BLaER1 (cell line): ENCODE data around the gene TMEM179.

Experiments
- H3K27ac ChIP-seq: shearing (Covaris generic); formaldehyde crosslinking; 2 replicates; pipeline ENCODE4 v1.8.1; 2022
- H3K27me3 ChIP-seq: shearing (Covaris generic); formaldehyde crosslinking; 2 replicates; pipeline ENCODE4 v1.8.1; 2022
- H3K36me3 ChIP-seq: shearing (Covaris generic); formaldehyde crosslinking; 2 replicates; pipeline ENCODE4 v1.8.1; 2022
- H3K4me1 ChIP-seq: shearing (Covaris generic); formaldehyde crosslinking; 2 replicates; pipeline ENCODE4 v1.8.1; 2022
- H3K4me2 ChIP-seq: shearing (Covaris generic); formaldehyde crosslinking; 2 replicates; pipeline ENCODE4 v1.8.1; 2022
- H3K4me3 ChIP-seq: shearing (Covaris generic); formaldehyde crosslinking; 2 replicates; pipeline ENCODE4 v1.8.1; 2022
- H3K9ac ChIP-seq: shearing (Covaris generic); formaldehyde crosslinking; 2 replicates; pipeline ENCODE4 v1.8.1; 2022
- H3K9me3 ChIP-seq: shearing (Covaris generic); formaldehyde crosslinking; 2 replicates; pipeline ENCODE4 v1.8.1; 2022
- H4K20me1 ChIP-seq: shearing (Covaris generic); formaldehyde crosslinking; 2 replicates; pipeline ENCODE4 v1.8.1; 2022
- Cebpa-rat ChIP-seq: shearing (Covaris generic); IDR thresholded peaks from 2 replicates; pipeline ENCODE4 v1.8.1; 2022

TMEM179 gene

GRCh38 chr14:104624939-104625338 lies 20.4 kb upstream of the TMEM179 start:
- Histone ChIP-seq H3K4me1 (no peaks in the 10 kb centered on the region), H3K36me3 (no peaks in the 10 kb centered on the region), H3K9me3 (peaks cover 48% of the 10 kb centered on the region), H3K9ac (no peak overlapping the region), H3K27me3 (no peaks in the 10 kb centered on the region), H3K4me3 (no peak overlapping the region), H3K27ac (no peak overlapping the region), H4K20me1 (no peaks in the 10 kb centered on the region), H3K4me2 (no peak overlapping the region)
- no peak for TF ChIP-seq Cebpa-rat

- Histone ChIP-seq H3K9ac (no peak overlapping the region), H3K4me3 (no peak overlapping the region), H3K4me2 (no peak overlapping the region), H3K9me3 (no peaks in the 10 kb centered on the region), H3K4me1 (0 out of 2 replicates have a peak, but pooled peaks cover 8% of the 10 kb centered on the region), H3K27ac (no peak overlapping the region), H3K36me3 (no peaks in the 10 kb centered on the region), H3K27me3 (0 out of 2 replicates have a peak, but pooled peaks cover 3% of the 10 kb centered on the region), H4K20me1 (no peaks in the 10 kb centered on the region)
- no peak for TF ChIP-seq Cebpa-rat
Observed at GRCh38 chr14:104614126-104614812, 9.7 kb upstream of the TMEM179 start.

GRCh38 chr14:104611881-104612280 lies 7.3 kb upstream of the TMEM179 start:
- Histone ChIP-seq H4K20me1 (no peaks in the 10 kb centered on the region), H3K9me3 (no peaks in the 10 kb centered on the region), H3K27ac (no peak overlapping the region), H3K4me1 (0 out of 2 replicates have a peak, but pooled peaks cover 8% of the 10 kb centered on the region), H3K4me3 (no peak overlapping the region), H3K36me3 (no peaks in the 10 kb centered on the region), H3K27me3 (0 out of 2 replicates have a peak, but pooled peaks cover 3% of the 10 kb centered on the region), H3K4me2 (peak overlapping the region; percentile 20), H3K9ac (no peak overlapping the region)
- TF ChIP-seq Cebpa-rat, result no peak

- no peaks in the 10 kb centered on the region for H3K36me3 ChIP-seq
- no peaks in the 10 kb centered on the region for H4K20me1 ChIP-seq
- H3K27ac ChIP-seq, result no peak overlapping the region
- H3K4me2 ChIP-seq, result no peak overlapping the region; the same call in 1 of the 2 replicates
- H3K4me3 ChIP-seq, result no peak overlapping the region
- TF ChIP-seq Cebpa-rat, result no peak
- no peaks in the 10 kb centered on the region for H3K9me3 ChIP-seq
- 0 out of 2 replicates have a peak, but pooled peaks cover 8% of the 10 kb centered on the region for H3K4me1 ChIP-seq
- no peak overlapping the region for H3K9ac ChIP-seq
- H3K27me3 ChIP-seq, result 0 out of 2 replicates have a peak, but pooled peaks cover 4% of the 10 kb centered on the region
Observed at GRCh38 chr14:104610749-104611310, 6.3 kb upstream of the TMEM179 start.

GRCh38 chr14:104609666-104610065 lies 5.1 kb upstream of the TMEM179 start:
- TF ChIP-seq Cebpa-rat, result no peak
- Histone ChIP-seq H3K9me3 (peaks cover 2% of the 10 kb centered on the region), H3K27me3 (peaks cover 14% of the 10 kb centered on the region), H3K4me2 (no peak overlapping the region), H3K4me1 (0 out of 2 replicates have a peak, but pooled peaks cover 8% of the 10 kb centered on the region), H3K9ac (no peak overlapping the region), H3K36me3 (no peaks in the 10 kb centered on the region), H4K20me1 (no peaks in the 10 kb centered on the region), H3K4me3 (no peak overlapping the region), H3K27ac (no peak overlapping the region)

GRCh38 chr14:104603711-104604401 lies 716 bp downstream of the TMEM179 start:
- Histone ChIP-seq H3K4me2 (no peak overlapping the region), H4K20me1 (no peaks in the 10 kb centered on the region), H3K9me3 (peaks cover 8% of the 10 kb centered on the region), H3K27me3 (peaks cover 23% of the 10 kb centered on the region), H3K9ac (no peak overlapping the region), H3K4me3 (no peak overlapping the region), H3K4me1 (peaks cover 16% of the 10 kb centered on the region), H3K27ac (no peak overlapping the region), H3K36me3 (no peaks in the 10 kb centered on the region)
- no peak for TF ChIP-seq Cebpa-rat

GRCh38 chr14:104602933-104603325 lies 1.6 kb downstream of the TMEM179 start:
- no peak for TF ChIP-seq Cebpa-rat
- no peak overlapping the region for H3K27ac ChIP-seq
- no peaks in the 10 kb centered on the region for H3K36me3 ChIP-seq
- H3K4me2 ChIP-seq, result no peak overlapping the region
- peaks cover 16% of the 10 kb centered on the region for H3K4me1 ChIP-seq
- peaks cover 23% of the 10 kb centered on the region for H3K27me3 ChIP-seq
- no peaks in the 10 kb centered on the region for H4K20me1 ChIP-seq
- no peak overlapping the region for H3K9ac ChIP-seq
- peaks cover 8% of the 10 kb centered on the region for H3K9me3 ChIP-seq
- no peak overlapping the region for H3K4me3 ChIP-seq

- H3K4me1 ChIP-seq, result peaks cover 16% of the 10 kb centered on the region
Observed at GRCh38 chr14:104602315-104602932, 2.1 kb downstream of the TMEM179 start.

GRCh38 chr14:104601786-104602185 lies 2.8 kb downstream of the TMEM179 start:
- no peak for TF ChIP-seq Cebpa-rat
- peaks cover 8% of the 10 kb centered on the region for H3K9me3 ChIP-seq
- peaks cover 23% of the 10 kb centered on the region for H3K27me3 ChIP-seq
- peaks cover 16% of the 10 kb centered on the region for H3K4me1 ChIP-seq
- H3K4me3 ChIP-seq, result no peak overlapping the region
- H3K9ac ChIP-seq, result no peak overlapping the region
- no peak overlapping the region for H3K4me2 ChIP-seq
- H4K20me1 ChIP-seq, result no peaks in the 10 kb centered on the region
- no peaks in the 10 kb centered on the region for H3K36me3 ChIP-seq
- H3K27ac ChIP-seq, result no peak overlapping the region

More at GRCh38 chr14:104602315-104602932, 2.1 kb downstream of the TMEM179 start:
- Histone ChIP-seq H3K4me3 (no peak overlapping the region), H4K20me1 (no peaks in the 10 kb centered on the region), H3K4me2 (no peak overlapping the region), H3K9ac (no peak overlapping the region), H3K36me3 (no peaks in the 10 kb centered on the region), H3K27me3 (peaks cover 23% of the 10 kb centered on the region), H3K9me3 (peaks cover 8% of the 10 kb centered on the region), H3K27ac (no peak overlapping the region)
- TF ChIP-seq Cebpa-rat, result no peak
